RWPE1 (cell line): ENCODE results near the gene FLT3LG.

Experiments
- CTCF ChIA-PET: fragments of 350-600 bp; sonication (Branson Sonifier 250); formaldehyde crosslinking; extraction: SDS; loops from one replicate; lab custom pipeline; 2021; lab: Yijun Ruan, JAX
- POLR2A ChIA-PET: fragments of 400-600 bp; formaldehyde crosslinking; extraction: SDS; loops from one replicate; lab custom pipeline; 2020; ENCODE audit warnings: antibody characterized with exemption; ENCODE audit not compliant: low non-redundant PET; lab: Yijun Ruan, JAX
- DNase-seq: peaks from one replicate; pipeline ENCODE4 v3.0.0; 2012; ENCODE audit warnings: low spot score
- H3K27ac ChIP-seq: fragments of 450-650 bp; 2 replicates; pipeline ENCODE4 v1.5.1; 2017
- CTCF ChIP-seq: fragments of 450-650 bp; conservative IDR thresholded peaks from 2 replicates; pipeline ENCODE4 v1.5.1; 2017; ENCODE audit warnings: low read depth, mild to moderate bottlenecking

The FLT3LG gene

GRCh38 chr19:49475191-49475917, 1.3 kb downstream of the FLT3LG start:
- ChIA-PET POLR2A (no interaction called here), CTCF (interaction anchor here (0.6 kb wide), 2 partner anchors 93 to 100 kb away, joined by 3 read pairs; no protein-coding TSS in a partner anchor)
- peak overlapping the region; percentile 46 for H3K27ac ChIP-seq
- no peak for TF ChIP-seq CTCF
- DNase-seq = no peak

GRCh38 chr19:49475995-49476880, 2.2 kb downstream of the FLT3LG start:
- DNase-seq = no peak
- POLR2A ChIA-PET = no interaction called here
- H3K27ac ChIP-seq = peak overlapping the region; percentile 46
- peak; percentile 25; the same call in 1 of the 2 replicates for TF ChIP-seq CTCF
- CTCF ChIA-PET = no interaction called here

- ChIA-PET CTCF (no interaction called here), POLR2A (no interaction called here)
- no peak overlapping the region; the same call in 1 of the 2 replicates for H3K27ac ChIP-seq
- no peak for TF ChIP-seq CTCF
- DNase-seq = no peak
Observed at GRCh38 chr19:49479975-49480628, 6.1 kb downstream of the FLT3LG start.

GRCh38 chr19:49481020-49481683, 7.1 kb downstream of the FLT3LG start:
- POLR2A ChIA-PET = no interaction called here
- peak overlapping the region; percentile 20 for H3K27ac ChIP-seq
- DNase-seq = no peak
- CTCF ChIA-PET = interaction anchor here (0.8 kb wide), 1 partner anchor 8 kb away, joined by 4 read pairs; no protein-coding TSS in a partner anchor
- no peak for TF ChIP-seq CTCF

DNA sequence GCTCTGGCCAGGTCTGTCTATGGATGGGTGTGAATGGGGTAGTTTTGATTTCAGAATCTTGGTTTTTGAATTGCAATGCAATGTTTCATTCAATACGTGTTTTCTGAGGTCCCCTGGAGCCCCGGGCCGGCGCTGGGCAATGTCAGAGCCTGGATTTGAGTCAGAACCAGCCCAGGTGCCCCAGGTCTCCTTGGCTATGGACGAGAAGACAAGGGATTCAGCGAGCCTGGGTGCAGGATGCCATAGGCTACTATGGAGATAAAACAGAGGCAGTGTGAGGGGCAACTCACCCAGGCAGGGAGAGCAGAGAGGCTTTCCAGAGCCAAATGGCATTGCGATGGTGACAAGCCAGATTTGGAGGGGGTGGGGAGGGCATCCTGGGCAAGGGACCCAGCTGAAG, 12.2 kb downstream of the FLT3LG start:
- peak overlapping the region; percentile 88 for H3K27ac ChIP-seq
- DNase-seq = no peak
- no peak for TF ChIP-seq CTCF
- CTCF ChIA-PET = no interaction called here
- POLR2A ChIA-PET = no interaction called here
